SU-DHL-6 (cell line): Measurements from ENCODE around the gene ADAM8.
"Not testable (repeated sequence)": the region's sequence is repeated elsewhere in the genome, so short reads cannot be mapped to it uniquely, and the experiment has no call there.

Experiments
- H2AFZ ChIP-seq: fragments of 200-600 bp; sonication (generic); 2 replicates; pipeline ENCODE4 v1.6.1; 2014; ENCODE audit warnings: low read depth, mild to moderate bottlenecking, moderate library complexity, mixed read lengths, antibody characterized with exemption, low read length; ENCODE audit not compliant: severe bottlenecking
- H3F3A ChIP-seq: fragments of 200-600 bp; shearing (Covaris generic); 2 replicates; pipeline ENCODE4 v1.6.0; 2016; ENCODE audit warnings: antibody characterized with exemption, mild to moderate bottlenecking; ENCODE audit not compliant: insufficient read depth
- H3K27ac ChIP-seq: fragments of 200-600 bp; sonication (generic); 2 replicates; pipeline ENCODE4 v1.5.1; 2016; ENCODE audit warnings: low read depth, mild to moderate bottlenecking, low read length, moderate library complexity, mixed read lengths
- H3K27me3 ChIP-seq: fragments of 200-600 bp; sonication (generic), shearing (Covaris generic); 2 replicates; pipeline ENCODE4 v1.6.0; 2014; ENCODE audit warnings: mild to moderate bottlenecking, low read length
- H3K36me3 ChIP-seq: fragments of 200-600 bp; sonication (generic); 2 replicates; pipeline ENCODE4 v1.6.1; 2014; ENCODE audit warnings: mild to moderate bottlenecking, low read length, mixed read lengths
- H3K4me2 ChIP-seq: fragments of 300-600, 200-600 bp; shearing (Covaris generic), sonication (generic); 2 replicates; pipeline ENCODE4 v1.6.0; 2014; ENCODE audit warnings: low read length, low read depth, mild to moderate bottlenecking; ENCODE audit not compliant: poor library complexity, severe bottlenecking
- H3K4me3 ChIP-seq: fragments of 200-600 bp; sonication (generic); 2 replicates; pipeline ENCODE4 v1.5.1; 2014; ENCODE audit warnings: antibody characterized with exemption, low read length, mild to moderate bottlenecking, mixed read lengths; ENCODE audit not compliant: insufficient read depth, poor library complexity, severe bottlenecking
- H3K79me2 ChIP-seq: fragments of 200-600 bp; sonication (generic); 2 replicates; pipeline ENCODE4 v1.6.1; 2014; ENCODE audit warnings: mild to moderate bottlenecking, low read length, moderate library complexity; ENCODE audit not compliant: insufficient read depth
- H3K9ac ChIP-seq: fragments of 200-600 bp; sonication (generic); 2 replicates; pipeline ENCODE4 v1.7.0; 2014; ENCODE audit warnings: mild to moderate bottlenecking, low read length
- H3K9me2 ChIP-seq: fragments of 200-600 bp; sonication (generic); replicated peaks from 2 replicates; pipeline ENCODE4 v1.6.1; 2014; ENCODE audit warnings: low read length; ENCODE audit not compliant: insufficient read depth
- H3K9me3 ChIP-seq: fragments of 200-600 bp; sonication (generic); 2 replicates; pipeline ENCODE4 v1.6.1; 2014; ENCODE audit warnings: low read length, mixed read lengths; ENCODE audit not compliant: insufficient read depth
- H4K20me1 ChIP-seq: fragments of 200-600 bp; sonication (generic); 2 replicates; pipeline ENCODE4 v1.6.1; 2014; ENCODE audit warnings: low read depth, mild to moderate bottlenecking, antibody characterized with exemption, low read length, moderate library complexity, mixed read lengths
- CTCF ChIP-seq: fragments of 200-600 bp; sonication (generic); IDR thresholded peaks from one replicate; pipeline ENCODE4 v1.5.1; 2017; ENCODE audit warnings: antibody characterized with exemption, mild to moderate bottlenecking, low read length, moderate library complexity; ENCODE audit not compliant: insufficient read depth, poor library complexity, severe bottlenecking
- EZH2phosphoT487 ChIP-seq: fragments of 200-600 bp; sonication (generic), shearing (Covaris generic); conservative IDR thresholded peaks from 2 replicates; pipeline ENCODE4 v1.6.1; 2018; ENCODE audit warnings: mild to moderate bottlenecking, antibody characterized with exemption, low read length, moderate library complexity, mixed read lengths

Gene ADAM8

GRCh38 chr10:133224756-133225372 is 51.8 kb downstream of the ADAM8 start:
- Histone ChIP-seq H3K9ac (no peak overlapping the region), H3K9me3 (no peaks in the 10 kb centered on the region), H3K9me2 (no peaks in the 10 kb centered on the region), H3K4me3 (no peak overlapping the region), H3K36me3 (no peaks in the 10 kb centered on the region), H3K4me2 (no peak overlapping the region), H3K27me3 (no peaks in the 10 kb centered on the region), H3F3A (no peaks in the 10 kb centered on the region), H3K27ac (no peak overlapping the region), H4K20me1 (no peaks in the 10 kb centered on the region), H3K79me2 (no peaks in the 10 kb centered on the region), H2AFZ (no peak overlapping the region)
- TF ChIP-seq CTCF (no peak), EZH2phosphoT487 (no peak)

- Histone ChIP-seq H3K4me2 (no peak overlapping the region), H3K9me2 (no peaks in the 10 kb centered on the region), H3K27ac (no peak overlapping the region)
Measured at GRCh38 chr10:133224076-133224475, 52.6 kb downstream of the ADAM8 start.

DNA sequence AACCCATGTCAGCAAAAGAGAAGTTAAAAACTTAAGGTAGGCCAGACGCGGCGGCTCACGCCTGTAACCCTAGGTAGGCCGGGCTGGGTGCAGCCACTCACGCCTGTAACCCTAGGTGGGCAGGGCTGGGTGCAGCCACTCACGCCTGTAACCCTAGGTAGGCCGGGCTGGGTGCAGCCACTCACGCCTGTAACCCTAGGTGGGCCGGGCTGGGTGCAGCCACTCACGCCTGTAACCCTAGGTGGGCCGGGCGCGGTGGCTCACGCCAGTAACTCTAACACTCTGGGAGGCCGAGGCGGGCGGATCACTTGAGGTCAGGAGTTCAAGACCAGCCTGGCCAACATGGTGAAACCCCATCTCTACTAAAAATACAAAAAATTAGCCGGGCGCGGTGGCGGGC is 54.9 kb downstream of the ADAM8 start:
- H2AFZ ChIP-seq, H3K9ac ChIP-seq, H3K79me2 ChIP-seq: not testable (repeated sequence)

More at GRCh38 chr10:133224076-133224475, 52.6 kb downstream of the ADAM8 start:
- Histone ChIP-seq H3K9me3 (no peaks in the 10 kb centered on the region), H3F3A (no peaks in the 10 kb centered on the region), H4K20me1 (no peaks in the 10 kb centered on the region), H2AFZ (no peak overlapping the region), H3K4me3 (no peak overlapping the region), H3K27me3 (no peaks in the 10 kb centered on the region), H3K79me2 (no peaks in the 10 kb centered on the region), H3K36me3 (no peaks in the 10 kb centered on the region), H3K9ac (no peak overlapping the region)
- TF ChIP-seq CTCF, result no peak
- TF ChIP-seq EZH2phosphoT487, result no peak

DNA sequence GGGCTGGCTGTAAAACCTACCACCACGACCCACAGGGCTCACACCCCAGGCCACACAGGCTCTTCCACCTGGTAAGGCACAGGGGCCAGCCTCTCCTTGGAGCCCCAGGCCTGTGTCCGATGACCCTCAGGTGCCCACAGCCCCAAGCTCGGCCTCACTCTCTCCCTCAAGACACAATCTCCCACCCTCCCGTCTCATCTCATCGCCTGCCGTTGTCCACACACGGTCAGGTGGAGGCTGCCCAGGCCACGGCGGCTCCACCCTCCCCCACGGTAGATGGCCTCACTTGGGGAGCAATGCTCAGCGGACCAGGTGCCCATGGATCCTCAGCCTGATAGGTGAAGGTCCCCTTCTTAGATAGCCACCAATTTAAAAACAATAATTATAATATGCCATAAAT is 55.3 kb downstream of the ADAM8 start:
- Histone ChIP-seq H3K4me2 (no peak overlapping the region), H3K4me3 (no peak overlapping the region), H3K36me3 (no peaks in the 10 kb centered on the region), H3K9me2 (no peaks in the 10 kb centered on the region), H3K27me3 (no peaks in the 10 kb centered on the region), H3F3A (no peaks in the 10 kb centered on the region), H3K9me3 (no peaks in the 10 kb centered on the region), H3K79me2 (no peaks in the 10 kb centered on the region), H2AFZ (no peak overlapping the region), H3K27ac (no peak overlapping the region), H3K9ac (no peak overlapping the region), H4K20me1 (no peaks in the 10 kb centered on the region)
- TF ChIP-seq CTCF (no peak), EZH2phosphoT487 (no peak)

More for the DNA sequence above, 54.9 kb downstream of the ADAM8 start:
- not testable (repeated sequence) for H4K20me1 ChIP-seq, H3K9me2 ChIP-seq, H3K27me3 ChIP-seq, H3K9me3 ChIP-seq, H3K27ac ChIP-seq, H3K4me2 ChIP-seq, H3K36me3 ChIP-seq, H3F3A ChIP-seq, H3K4me3 ChIP-seq
